H1 (cell line): ENCODE measurements around the gene CXCL11.

Experiments used
- ATF3 ChIP-seq: IDR thresholded peaks from 2 replicates; pipeline ENCODE4 v1.6.1; 2011; ENCODE audit warnings: low read depth, mild to moderate bottlenecking, low read length; ENCODE audit not compliant: insufficient read depth
- CBX5 ChIP-seq: fragments of 300-800, 300-1000 bp; sonication (generic); IDR thresholded peaks from 2 replicates; pipeline ENCODE4 v1.7.1; 2016; ENCODE audit warnings: antibody characterized with exemption, low read length, low read depth
- CEBPB ChIP-seq: IDR thresholded peaks from 2 replicates; pipeline ENCODE4 v1.6.1; 2012; ENCODE audit warnings: low read depth, low read length
- CTCF ChIP-seq, 3 experiments: IDR thresholded peaks; 1 replicate in 2 of 3; 2 replicates in 1 of 3; pipeline versions ENCODE4 v1.5.1 to v1.6.1; 2011; ENCODE audit warnings: low read length in 3 of 3, mild to moderate bottlenecking in 3 of 3, inconsistent platforms in 2 of 3, low read depth in 1 of 3, moderate library complexity in 1 of 3; ENCODE audit not compliant: insufficient read depth in 1 of 3; ENCODE audit errors: control extremely low read depth in 1 of 3
- EGR1 ChIP-seq: IDR thresholded peaks from 2 replicates; pipeline ENCODE4 v1.6.1; 2011; ENCODE audit warnings: low read depth, low read length, borderline replicate concordance
- EP300 ChIP-seq, 2 experiments: IDR thresholded peaks; 1 replicate in 1 of 2; 2 replicates in 1 of 2; pipeline ENCODE4 v1.6.1; 2011 to 2012; ENCODE audit warnings: low read depth in 2 of 2, low read length in 2 of 2, mild to moderate bottlenecking in 2 of 2, borderline replicate concordance in 1 of 2, inconsistent platforms in 1 of 2, moderate library complexity in 1 of 2
- EZH2 ChIP-seq: fragments of 200-600 bp; sonication (generic); IDR thresholded peaks from 2 replicates; pipeline ENCODE4 v1.7.1; 2012; ENCODE audit warnings: low read depth, mild to moderate bottlenecking, moderate library complexity, low read length, inconsistent platforms; ENCODE audit not compliant: severe bottlenecking
- HDAC2 ChIP-seq, 2 experiments: fragments of 300-600 bp in 1 of 2; sonication (generic) in 1 of 2; IDR thresholded peaks; 2 replicates each; pipeline ENCODE4 v1.6.1; 2011 to 2012; ENCODE audit warnings: low read depth in 2 of 2, low read length in 2 of 2, mild to moderate bottlenecking in 2 of 2, moderate library complexity in 2 of 2, borderline replicate concordance in 1 of 2, inconsistent platforms in 1 of 2
- JUN ChIP-seq: IDR thresholded peaks from 2 replicates; pipeline ENCODE4 v1.6.1; 2011; ENCODE audit warnings: low read depth, mild to moderate bottlenecking, improper control_type of control experiment, low read length
- POLR2A ChIP-seq, 2 experiments: IDR thresholded peaks; 1 replicate in 1 of 2; 2 replicates in 1 of 2; pipeline ENCODE4 v1.6.1; 2011; ENCODE audit warnings: low read depth in 2 of 2, low read length in 2 of 2, mild to moderate bottlenecking in 2 of 2; ENCODE audit errors: control extremely low read depth in 1 of 2
- POLR2AphosphoS5 ChIP-seq: IDR thresholded peaks from 2 replicates; pipeline ENCODE4 v1.6.1; 2011; ENCODE audit warnings: low read depth, low read length
- RAD21 ChIP-seq, 2 experiments: IDR thresholded peaks in 1 of 2; conservative IDR thresholded peaks in 1 of 2; 2 replicates each; pipeline ENCODE4 v1.6.1; 2011; ENCODE audit warnings: low read depth in 2 of 2, low read length in 2 of 2, improper control_type of control experiment in 1 of 2, inconsistent platforms in 1 of 2, mild to moderate bottlenecking in 1 of 2, moderate library complexity in 1 of 2
- USF2 ChIP-seq: IDR thresholded peaks from 2 replicates; pipeline ENCODE4 v1.6.1; 2011; ENCODE audit warnings: low read length, improper control_type of control experiment

DNA sequence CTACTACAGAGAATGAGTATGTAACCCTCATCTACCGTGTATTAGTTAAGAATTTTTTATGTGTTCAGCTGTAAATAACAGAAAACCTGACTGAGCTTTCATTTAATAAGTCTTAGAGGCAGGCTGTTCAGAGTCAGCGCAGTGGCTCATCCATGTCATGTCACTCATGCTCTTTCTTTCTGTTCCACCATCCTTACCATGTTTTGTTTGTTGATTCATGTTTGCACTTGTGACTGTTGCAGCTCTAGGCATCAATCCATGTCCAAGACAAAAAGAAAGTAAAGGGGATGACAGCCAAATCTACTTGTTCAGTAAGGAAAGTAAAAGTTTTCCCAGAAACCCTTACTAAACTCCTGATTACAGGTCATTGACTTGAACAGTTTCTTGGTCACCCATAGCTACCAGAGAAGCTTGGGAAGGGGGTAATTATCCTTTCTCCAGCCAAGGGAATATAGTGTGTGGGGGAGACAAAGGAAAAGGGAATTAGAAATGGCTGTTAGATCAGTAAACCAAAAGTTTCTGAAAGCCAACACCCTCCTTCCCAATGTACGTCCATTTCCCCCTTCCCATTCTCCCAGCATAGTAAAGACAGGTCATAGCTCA, 47.6 kb upstream of the CXCL11 start:
- no peak for TF ChIP-seq CTCF (IDR thresholded peaks at IDR 0.05; ENCODE audit: control extremely low read depth in 1 of 3, insufficient read depth in 1 of 3, low read depth in 1 of 3, low read length in 3 of 3)
- TF ChIP-seq ATF3: no peak
- TF ChIP-seq EP300 (IDR thresholded peaks at IDR 0.05; ENCODE audit: borderline replicate concordance in 1 of 2, low read depth in 2 of 2, low read length in 2 of 2): no peak
- no peak for TF ChIP-seq CBX5
- TF ChIP-seq POLR2A (IDR thresholded peaks at IDR 0.05; ENCODE audit: control extremely low read depth in 1 of 2, low read depth in 2 of 2, low read length in 2 of 2): no peak
- no peak for TF ChIP-seq POLR2AphosphoS5
- TF ChIP-seq RAD21 (IDR thresholded peaks at IDR 0.05 in 1 of 2, conservative IDR thresholded peaks at IDR 0.05 in 1 of 2; ENCODE audit: low read depth in 2 of 2, low read length in 2 of 2): no peak
- TF ChIP-seq JUN: no peak
- TF ChIP-seq EGR1: no peak
- TF ChIP-seq CEBPB: no peak
- TF ChIP-seq HDAC2 (IDR thresholded peaks at IDR 0.05; ENCODE audit: borderline replicate concordance in 1 of 2, low read depth in 2 of 2, low read length in 2 of 2): no peak
- TF ChIP-seq EZH2: no peak
- no peak for TF ChIP-seq USF2
